ENCODE results near the gene CEP112. TPM values are rescaled to one million over a fixed set of nuclear protein-coding genes. Genes with fewer than 3 reads are reported as not detected.

The CEP112 gene
- total and polyA plus RNA-seq, 2 donors (not counting 3 experiments of a cell fraction or from before 2014, with no cell fraction given) = 1.5 to 25.3 TPM

DNA sequence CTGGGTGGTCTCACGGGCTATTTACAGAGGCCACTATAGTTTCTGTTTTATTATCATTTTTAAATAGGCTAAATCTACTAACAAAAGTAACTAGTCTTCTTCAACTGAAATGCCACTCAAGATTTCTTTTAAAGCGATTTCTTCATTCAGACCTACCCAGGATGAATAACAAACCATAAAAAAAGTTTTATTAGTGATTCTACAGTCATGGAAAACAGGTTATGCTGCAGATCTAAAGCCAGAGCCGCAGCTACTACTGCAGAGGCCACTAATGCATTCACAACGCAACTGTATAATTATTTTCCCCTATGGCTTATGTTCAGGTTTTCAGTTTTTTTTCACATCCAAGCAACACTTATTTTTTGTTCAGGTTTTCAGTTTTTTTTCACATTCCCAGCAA, 494.3 kb downstream of the CEP112 start:
- no peak overlapping the region for H2AFZ ChIP-seq (ENCODE audit: low read depth, low read length)
- dilution Hi-C loops (cut with MboI; ENCODE audit: extremely low pct_ligation_motif_present, low sequenced_read_pairs) (no loop called here), intact Hi-C loops (cut with micrococcal nuclease) (no loop called here)
- H3K27ac ChIP-seq (ENCODE audit: insufficient read depth, low read depth, low read length) = no peak overlapping the region
- no peaks in the 10 kb centered on the region for H3K9me1 ChIP-seq (replicated peaks; ENCODE audit: control insufficient read depth, extremely low read depth, insufficient read depth, low read length)
- H3K4me3 ChIP-seq (replicated peaks in 1 of 3; ENCODE audit: insufficient read depth in 1 of 3, low read depth in 1 of 3, low read length in 3 of 3) = no peak overlapping the region
- H3K9ac ChIP-seq (replicated peaks; ENCODE audit: extremely low read depth, insufficient read depth, low read length) = peak overlapping the region; percentile 29
- TF ChIP-seq POLR2AphosphoS5 (IDR thresholded peaks at IDR 0.05; ENCODE audit: insufficient read depth, low read depth, low read length) (no peak), FOS (IDR thresholded peaks at IDR 0.05; ENCODE audit: borderline replicate concordance, insufficient read depth, low read length) (no peak), JUN (IDR thresholded peaks at IDR 0.05; ENCODE audit: borderline replicate concordance, insufficient read depth, insufficient read length, low read depth) (no peak), GATA2 (IDR thresholded peaks at IDR 0.05; ENCODE audit: insufficient read depth, insufficient read length, low read depth, low read length) (no peak), MYC (IDR thresholded peaks at IDR 0.05; ENCODE audit: low read depth, low read length) (no peak), POLR2A (IDR thresholded peaks at IDR 0.05; ENCODE audit: low read depth, low read length) (no peak), EZH2 (IDR thresholded peaks at IDR 0.05; ENCODE audit: borderline replicate concordance, low read depth, low read length, severe bottlenecking) (no peak)
- TF ChIP-seq, protein P1, sequence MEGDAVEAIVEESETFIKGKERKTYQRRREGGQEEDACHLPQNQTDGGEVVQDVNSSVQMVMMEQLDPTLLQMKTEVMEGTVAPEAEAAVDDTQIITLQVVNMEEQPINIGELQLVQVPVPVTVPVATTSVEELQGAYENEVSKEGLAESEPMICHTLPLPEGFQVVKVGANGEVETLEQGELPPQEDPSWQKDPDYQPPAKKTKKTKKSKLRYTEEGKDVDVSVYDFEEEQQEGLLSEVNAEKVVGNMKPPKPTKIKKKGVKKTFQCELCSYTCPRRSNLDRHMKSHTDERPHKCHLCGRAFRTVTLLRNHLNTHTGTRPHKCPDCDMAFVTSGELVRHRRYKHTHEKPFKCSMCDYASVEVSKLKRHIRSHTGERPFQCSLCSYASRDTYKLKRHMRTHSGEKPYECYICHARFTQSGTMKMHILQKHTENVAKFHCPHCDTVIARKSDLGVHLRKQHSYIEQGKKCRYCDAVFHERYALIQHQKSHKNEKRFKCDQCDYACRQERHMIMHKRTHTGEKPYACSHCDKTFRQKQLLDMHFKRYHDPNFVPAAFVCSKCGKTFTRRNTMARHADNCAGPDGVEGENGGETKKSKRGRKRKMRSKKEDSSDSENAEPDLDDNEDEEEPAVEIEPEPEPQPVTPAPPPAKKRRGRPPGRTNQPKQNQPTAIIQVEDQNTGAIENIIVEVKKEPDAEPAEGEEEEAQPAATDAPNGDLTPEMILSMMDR (IDR thresholded peaks at IDR 0.05; ENCODE audit: extremely low read depth in 1 of 2, insufficient read depth in 1 of 2, low read depth in 1 of 2, low read length in 2 of 2) = no peak
- TF ChIP-seq, protein P2, sequence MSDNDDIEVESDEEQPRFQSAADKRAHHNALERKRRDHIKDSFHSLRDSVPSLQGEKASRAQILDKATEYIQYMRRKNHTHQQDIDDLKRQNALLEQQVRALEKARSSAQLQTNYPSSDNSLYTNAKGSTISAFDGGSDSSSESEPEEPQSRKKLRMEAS (IDR thresholded peaks at IDR 0.05; ENCODE audit: insufficient read depth, insufficient read length) = no peak
- peak overlapping the region; percentile 94 for H3K4me2 ChIP-seq (ENCODE audit: insufficient read depth, low read length)
- no TSS peak for BruUV-seq (replicated peaks)
- FAIRE-seq (no peak), DNase-seq (ENCODE audit: low read depth, low spot score) (no peak)
- no peaks in the 10 kb centered on the region for H3K79me2 ChIP-seq (ENCODE audit: control insufficient read depth, insufficient read depth, low read length)
- CTCF ChIA-PET = no interaction called here
- H3K9me3 ChIP-seq (replicated peaks; ENCODE audit: control insufficient read depth, insufficient read depth, low read length) = no peaks in the 10 kb centered on the region
- peaks cover 21% of the 10 kb centered on the region for H3K4me1 ChIP-seq (ENCODE audit: control insufficient read depth, extremely low read depth, insufficient read depth, low read length)
- H3K36me3 ChIP-seq (ENCODE audit: control insufficient read depth in 2 of 2, extremely low read depth in 1 of 2, insufficient read depth in 2 of 2, low read length in 2 of 2) = no peaks in the 10 kb centered on the region
- POLR2A ChIA-PET = no interaction called here
- H4K20me1 ChIP-seq (replicated peaks; ENCODE audit: control insufficient read depth, extremely low read depth, insufficient read depth, low read length) = no peaks in the 10 kb centered on the region
- H3K27me3 ChIP-seq (ENCODE audit: control insufficient read depth in 2 of 2, insufficient read depth in 2 of 2, low read length in 2 of 2) = no peaks in the 10 kb centered on the region

Measured in endothelial cell of umbilical vein (primary cell).